ENCODE results near the gene NOP14.
"Not testable (repeated sequence)": the region's sequence is repeated elsewhere in the genome, so short reads cannot be mapped to it uniquely, and the experiment has no call there.

The NOP14 gene

GRCh38 chr4:2995546-2996265 lies 32.5 kb upstream of the NOP14 start:
- TF ChIP-seq EZH2phosphoT487 (IDR thresholded peaks at IDR 0.05; ENCODE audit: borderline replicate concordance, low read length) (no peak), CTCF (IDR thresholded peaks at IDR 0.05; ENCODE audit: low read depth, low read length, poor library complexity, severe bottlenecking) (no peak)
- Histone ChIP-seq H3K79me2 (ENCODE audit: control insufficient read depth, low read length) (no peaks in the 10 kb centered on the region), H3K27me3 (ENCODE audit: control insufficient read depth, low read length) (no peaks in the 10 kb centered on the region), H3F3A (ENCODE audit: control insufficient read depth, insufficient read depth) (no peaks in the 10 kb centered on the region), H3K9me2 (replicated peaks; ENCODE audit: control insufficient read depth, low read length) (no peaks in the 10 kb centered on the region), H3K27ac (ENCODE audit: low read depth, low read length) (no peak overlapping the region), H3K4me3 (ENCODE audit: low read length) (no peak overlapping the region), H3K4me1 (ENCODE audit: control insufficient read depth, low read length) (no peaks in the 10 kb centered on the region), H3K36me3 (ENCODE audit: control insufficient read depth, low read length) (no peaks in the 10 kb centered on the region), H3K9me3 (ENCODE audit: control insufficient read depth, insufficient read depth, low read length) (no peaks in the 10 kb centered on the region), H4K20me1 (ENCODE audit: control insufficient read depth, insufficient read depth, low read depth, low read length) (no peaks in the 10 kb centered on the region), H3K4me2 (ENCODE audit: low read length) (no peak overlapping the region)

DNA sequence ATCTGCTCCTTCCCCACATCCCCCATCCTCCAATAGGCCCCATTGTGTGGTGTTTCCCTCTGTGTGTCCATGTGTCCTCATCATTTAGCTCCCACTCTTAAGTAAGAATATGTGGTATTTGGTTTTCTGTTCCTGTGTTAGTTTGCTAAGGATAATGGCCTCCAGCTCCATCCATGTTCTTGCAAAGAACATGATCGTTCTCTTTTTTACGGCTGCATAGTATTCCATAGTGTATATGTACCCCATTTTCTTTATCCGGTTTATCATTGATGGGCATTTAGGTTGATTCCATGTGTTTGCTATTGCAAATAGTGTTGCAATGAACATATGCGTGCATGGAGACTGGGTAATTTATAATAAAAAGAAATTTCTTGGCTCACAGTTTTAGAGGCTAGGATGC lies 31.7 kb upstream of the NOP14 start:
- no peak overlapping the region for H3K27ac ChIP-seq (ENCODE audit: low read depth, low read length)
- no peaks in the 10 kb centered on the region for H3K36me3 ChIP-seq (ENCODE audit: control insufficient read depth, low read length)
- H3F3A ChIP-seq (ENCODE audit: control insufficient read depth, insufficient read depth), result no peaks in the 10 kb centered on the region
- H3K4me1 ChIP-seq (ENCODE audit: control insufficient read depth, low read length), result no peaks in the 10 kb centered on the region
- H3K4me2 ChIP-seq (ENCODE audit: low read length), result no peak overlapping the region
- no peaks in the 10 kb centered on the region for H3K9me3 ChIP-seq (ENCODE audit: control insufficient read depth, insufficient read depth, low read length)
- no peak overlapping the region for H3K4me3 ChIP-seq (ENCODE audit: low read length)
- H3K9me2 ChIP-seq (replicated peaks; ENCODE audit: control insufficient read depth, low read length), result no peaks in the 10 kb centered on the region
- H3K27me3 ChIP-seq (ENCODE audit: control insufficient read depth, low read length), result no peaks in the 10 kb centered on the region
- H4K20me1 ChIP-seq (ENCODE audit: control insufficient read depth, insufficient read depth, low read depth, low read length), result no peaks in the 10 kb centered on the region
- no peak for TF ChIP-seq EZH2phosphoT487 (IDR thresholded peaks at IDR 0.05; ENCODE audit: borderline replicate concordance, low read length)
- TF ChIP-seq CTCF (IDR thresholded peaks at IDR 0.05; ENCODE audit: low read depth, low read length, poor library complexity, severe bottlenecking), result no peak
- H3K79me2 ChIP-seq (ENCODE audit: control insufficient read depth, low read length), result no peaks in the 10 kb centered on the region

GRCh38 chr4:2991243-2991642 lies 28.0 kb upstream of the NOP14 start:
- Histone ChIP-seq H3K9me2 (replicated peaks; ENCODE audit: control insufficient read depth, low read length) (no peaks in the 10 kb centered on the region), H3K4me2 (ENCODE audit: low read length) (no peak overlapping the region), H3K27ac (ENCODE audit: low read depth, low read length) (no peak overlapping the region), H3K4me3 (ENCODE audit: low read length) (no peak overlapping the region), H3K9me3 (ENCODE audit: control insufficient read depth, insufficient read depth, low read length) (no peaks in the 10 kb centered on the region), H3K36me3 (ENCODE audit: control insufficient read depth, low read length) (no peaks in the 10 kb centered on the region), H4K20me1 (ENCODE audit: control insufficient read depth, insufficient read depth, low read depth, low read length) (no peaks in the 10 kb centered on the region), H3F3A (ENCODE audit: control insufficient read depth, insufficient read depth) (no peaks in the 10 kb centered on the region), H3K79me2 (ENCODE audit: control insufficient read depth, low read length) (no peaks in the 10 kb centered on the region), H3K27me3 (ENCODE audit: control insufficient read depth, low read length) (no peaks in the 10 kb centered on the region), H3K4me1 (ENCODE audit: control insufficient read depth, low read length) (no peaks in the 10 kb centered on the region)
- no peak for TF ChIP-seq EZH2phosphoT487 (IDR thresholded peaks at IDR 0.05; ENCODE audit: borderline replicate concordance, low read length)
- no peak for TF ChIP-seq CTCF (IDR thresholded peaks at IDR 0.05; ENCODE audit: low read depth, low read length, poor library complexity, severe bottlenecking)

- not testable (repeated sequence) for H3K27me3 ChIP-seq (ENCODE audit: control insufficient read depth, low read length); H3K9me2 ChIP-seq (replicated peaks; ENCODE audit: control insufficient read depth, low read length); H3K36me3 ChIP-seq (ENCODE audit: control insufficient read depth, low read length); H4K20me1 ChIP-seq (ENCODE audit: control insufficient read depth, insufficient read depth, low read depth, low read length); H3K4me1 ChIP-seq (ENCODE audit: control insufficient read depth, low read length); H3K79me2 ChIP-seq (ENCODE audit: control insufficient read depth, low read length); H3F3A ChIP-seq (ENCODE audit: control insufficient read depth, insufficient read depth); H3K4me2 ChIP-seq (ENCODE audit: low read length); H3K27ac ChIP-seq (ENCODE audit: low read depth, low read length); H3K4me3 ChIP-seq (ENCODE audit: low read length)
- H3K9me3 ChIP-seq (ENCODE audit: control insufficient read depth, insufficient read depth, low read length), result peaks cover 23% of the 10 kb centered on the region
These were observed 20.5 kb upstream of the NOP14 start for GRCh38 chr4:2983715-2984114.
